Measurements from ENCODE around the gene HEY2.

GRCh38 chr6:125727216-125727615 is 22.2 kb upstream of the HEY2 start:
- no peak for TF ChIP-seq REST (IDR thresholded peaks at IDR 0.05; ENCODE audit: insufficient read depth in 1 of 2, low read depth in 2 of 2, low read length in 1 of 2)
- no peak for TF ChIP-seq CTCF (IDR thresholded peaks at IDR 0.05)
- no peak for TF ChIP-seq POLR2AphosphoS5 (IDR thresholded peaks at IDR 0.05; ENCODE audit: low read depth, low read length)
- no peak for TF ChIP-seq TCF7L2 (IDR thresholded peaks at IDR 0.05; ENCODE audit: low read depth, low read length)
